ENCODE results near the gene TMEM11. TPM values are rescaled to one million over a fixed set of nuclear protein-coding genes. Genes with fewer than 3 reads are reported as not detected.

Gene TMEM11
- total and polyA plus RNA-seq, 2 of the 8 experiments (the other 6 are each of a cell fraction or from before 2014, with no cell fraction given) = 33.3 to 90.4 TPM

- POLR2A ChIA-PET (ENCODE audit: partially characterized antibody) = no interaction called here
- H4K91ac ChIP-seq (replicated peaks; ENCODE audit: insufficient read length, low read length) = no peak overlapping the region
- FAIRE-seq = no peak
Observed at GRCh38 chr17:21170809-21171208, 43.2 kb downstream of the TMEM11 start.

More at GRCh38 chr17:21170809-21171208, 43.2 kb downstream of the TMEM11 start:
- no peak overlapping the region for H2BK15ac ChIP-seq (ENCODE audit: low read length)
- H4K8ac ChIP-seq (ENCODE audit: extremely low read depth, insufficient read depth, low read length) = no peak overlapping the region
- no peaks in the 10 kb centered on the region for H3K23me2 ChIP-seq (ENCODE audit: low read depth, low read length)
- H3K4me2 ChIP-seq (ENCODE audit: insufficient read depth in 1 of 2, low read depth in 2 of 2, low read length in 2 of 2) = no peak overlapping the region
- no peak overlapping the region for H3K9ac ChIP-seq (replicated peaks in 1 of 4; ENCODE audit: extremely low read depth in 1 of 4, low read depth in 3 of 4, low read length in 3 of 4)
- no peaks in the 10 kb centered on the region for H3K9me3 ChIP-seq (ENCODE audit: insufficient read depth in 2 of 2, low read depth in 1 of 2, low read length in 1 of 2)
- TF ChIP-seq CREB1 (IDR thresholded peaks at IDR 0.05) (no peak), RXRA (IDR thresholded peaks at IDR 0.05; ENCODE audit: insufficient read depth, low read depth, low read length) (no peak), KDM4A (IDR thresholded peaks at IDR 0.05; ENCODE audit: low read depth, low read length, severe bottlenecking) (no peak), SP2 (IDR thresholded peaks at IDR 0.05; ENCODE audit: low read length) (no peak), BRCA1 (IDR thresholded peaks at IDR 0.05; ENCODE audit: low read depth, low read length) (no peak), TAF7 (optimal IDR thresholded peaks at IDR 0.05; ENCODE audit: borderline replicate concordance, low read depth, low read length) (no peak), ASH2L (IDR thresholded peaks at IDR 0.05; ENCODE audit: low read length) (no peak), SP4 (IDR thresholded peaks at IDR 0.05; ENCODE audit: low read length) (no peak), GABPA (IDR thresholded peaks at IDR 0.05; ENCODE audit: borderline replicate concordance, insufficient read depth, low read length) (no peak)
- TF ChIP-seq, protein P1, sequence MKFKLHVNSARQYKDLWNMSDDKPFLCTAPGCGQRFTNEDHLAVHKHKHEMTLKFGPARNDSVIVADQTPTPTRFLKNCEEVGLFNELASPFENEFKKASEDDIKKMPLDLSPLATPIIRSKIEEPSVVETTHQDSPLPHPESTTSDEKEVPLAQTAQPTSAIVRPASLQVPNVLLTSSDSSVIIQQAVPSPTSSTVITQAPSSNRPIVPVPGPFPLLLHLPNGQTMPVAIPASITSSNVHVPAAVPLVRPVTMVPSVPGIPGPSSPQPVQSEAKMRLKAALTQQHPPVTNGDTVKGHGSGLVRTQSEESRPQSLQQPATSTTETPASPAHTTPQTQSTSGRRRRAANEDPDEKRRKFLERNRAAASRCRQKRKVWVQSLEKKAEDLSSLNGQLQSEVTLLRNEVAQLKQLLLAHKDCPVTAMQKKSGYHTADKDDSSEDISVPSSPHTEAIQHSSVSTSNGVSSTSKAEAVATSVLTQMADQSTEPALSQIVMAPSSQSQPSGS (IDR thresholded peaks at IDR 0.05; ENCODE audit: low read length) = no peak
- TF ChIP-seq, protein P2, sequence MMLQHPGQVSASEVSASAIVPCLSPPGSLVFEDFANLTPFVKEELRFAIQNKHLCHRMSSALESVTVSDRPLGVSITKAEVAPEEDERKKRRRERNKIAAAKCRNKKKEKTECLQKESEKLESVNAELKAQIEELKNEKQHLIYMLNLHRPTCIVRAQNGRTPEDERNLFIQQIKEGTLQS (IDR thresholded peaks at IDR 0.05; ENCODE audit: insufficient read depth, low read depth, low read length) = no peak
- no peak overlapping the region for H3K27ac ChIP-seq (ENCODE audit: low read depth, low read length)
- WGBS, 2 experiments (ENCODE audit: extremely low coverage in 1 of 2, insufficient coverage in 1 of 2, insufficient read length in 1 of 2, insufficient replicate concordance in 2 of 2, low coverage in 1 of 2, low lambda C conversion rate in 2 of 2, missing lambda C conversion rate in 1 of 2) = 85% methylated on average over 7 of the region's 7 CpGs; no CpG with 5 or more reads in 1 of the 2 experiments
- H2BK5ac ChIP-seq (ENCODE audit: low read depth, low read length) = no peak overlapping the region
- H3K36me3 ChIP-seq (ENCODE audit: control insufficient read depth in 2 of 4, insufficient read depth in 4 of 4, low read length in 3 of 4) = no peaks in the 10 kb centered on the region; a peak in 1 of 8 replicates
- H4K20me1 ChIP-seq (replicated peaks in 1 of 2; ENCODE audit: control insufficient read depth in 1 of 2, insufficient read depth in 2 of 2, low read length in 2 of 2) = no peaks in the 10 kb centered on the region
- H2BK120ac ChIP-seq (replicated peaks; ENCODE audit: low read depth, low read length) = no peak overlapping the region
- no peaks in the 10 kb centered on the region for H3K4me1 ChIP-seq (replicated peaks in 1 of 4; ENCODE audit: control insufficient read depth in 3 of 4, insufficient read depth in 4 of 4, low read length in 3 of 4)
- no peak overlapping the region for H3K4ac ChIP-seq (replicated peaks; ENCODE audit: insufficient read length, low read depth, low read length)
- no peaks in the 10 kb centered on the region; the same call in 1 of the 2 replicates for H3K79me1 ChIP-seq (ENCODE audit: low read depth, low read length)
- H2BK12ac ChIP-seq (ENCODE audit: low read depth, low read length) = no peak overlapping the region
- no peak overlapping the region for H3K4me3 ChIP-seq (ENCODE audit: extremely low read depth in 1 of 4, insufficient read depth in 2 of 4, low read depth in 3 of 4, low read length in 4 of 4)
- no peaks in the 10 kb centered on the region for H3K79me2 ChIP-seq (ENCODE audit: control insufficient read depth in 1 of 2, insufficient read depth in 2 of 2, low read length in 2 of 2)
- H3K56ac ChIP-seq (replicated peaks; ENCODE audit: insufficient read length, low read depth, low read length) = no peak overlapping the region
- H3K18ac ChIP-seq (ENCODE audit: extremely low read depth, low read length) = no peak overlapping the region
- H4K5ac ChIP-seq (ENCODE audit: insufficient read length, low read depth, low read length) = no peak overlapping the region
- no peak for DNase-seq (ENCODE audit: low read depth in 1 of 2, low spot score in 2 of 2)
- H3K23ac ChIP-seq (ENCODE audit: insufficient read length) = no peak overlapping the region
- no peak overlapping the region for H3K14ac ChIP-seq (ENCODE audit: insufficient read length)
- CTCF ChIA-PET (ENCODE audit: partially characterized antibody) = interaction anchor here (1.4 kb wide), 1 partner anchor 53 kb away, joined by 4 read pairs; no protein-coding TSS in a partner anchor
- H2AFZ ChIP-seq (ENCODE audit: low read length) = no peak overlapping the region
- no peak overlapping the region for H2AK5ac ChIP-seq (ENCODE audit: low read depth, low read length)
- no peak overlapping the region for H2BK20ac ChIP-seq (ENCODE audit: low read length)
- no peaks in the 10 kb centered on the region for H3K27me3 ChIP-seq (replicated peaks in 1 of 4; ENCODE audit: control insufficient read depth in 3 of 4, extremely low read depth in 1 of 4, insufficient read depth in 3 of 4, low read length in 3 of 4)

All from H1 (cell line).